HG03103 (cell line): Measurements from ENCODE around the gene PAXX.

Experiments
- ATAC-seq: cut with Tn5 transposase; IDR thresholded peaks from one replicate; pipeline ENCODE4 v1.9.1; 2021; ENCODE audit warnings: low read depth; ENCODE audit not compliant: unreplicated experiment

The PAXX gene

GRCh38 chr9:136980669-136981478 lies 11.3 kb upstream of the PAXX start:
- no peak for ATAC-seq

- ATAC-seq: no peak
These were observed 10.5 kb upstream of the PAXX start for GRCh38 chr9:136981588-136982231.

GRCh38 chr9:136982232-136983051 lies 9.8 kb upstream of the PAXX start, which contains the start of gene LCNL1:
Gene LCNL1, plus strand, starts transcription at chr9:136982993. Its CDS starts 594 bp downstream, at chr9:136983587.
- no peak for ATAC-seq

GRCh38 chr9:136983167-136983566 lies 9.1 kb upstream of the PAXX start:
- ATAC-seq: no peak

GRCh38 chr9:136983656-136984314 lies 8.4 kb upstream of the PAXX start:
- ATAC-seq: no peak

GRCh38 chr9:136984464-136985026 lies 7.7 kb upstream of the PAXX start:
- no peak for ATAC-seq

GRCh38 chr9:136985027-136985602 lies 7.1 kb upstream of the PAXX start:
- no peak for ATAC-seq

GRCh38 chr9:136985853-136986252 lies 6.4 kb upstream of the PAXX start:
- ATAC-seq: no peak

- no peak for ATAC-seq
These were observed 3.4 kb upstream of the PAXX start for GRCh38 chr9:136988872-136989271.

- no peak for ATAC-seq
These were observed 1.8 kb upstream of the PAXX start for GRCh38 chr9:136990242-136990911.

GRCh38 chr9:136992819-136993369 lies 672 bp downstream of the PAXX start:
- no peak for ATAC-seq

- no peak for ATAC-seq
These were observed 2.1 kb downstream of the PAXX start for GRCh38 chr9:136994180-136994887.

- ATAC-seq: no peak
These were observed 2.6 kb downstream of the PAXX start for GRCh38 chr9:136994888-136995230.

- ATAC-seq: no peak
These were observed 3.1 kb downstream of the PAXX start for GRCh38 chr9:136995362-136995761.

- no peak for ATAC-seq
These were observed 3.6 kb downstream of the PAXX start for GRCh38 chr9:136995772-136996311.

GRCh38 chr9:136996361-136997292 lies 4.4 kb downstream of the PAXX start, which contains the start of gene CLIC3:
Gene CLIC3, minus strand, starts transcription at chr9:136996568. Its CDS starts 25 bp downstream, at chr9:136996543.
- ATAC-seq: no peak

- no peak for ATAC-seq
These were observed 5.1 kb downstream of the PAXX start for GRCh38 chr9:136997371-136997770.
